ENCODE results near the gene COBL. TPM values are rescaled to one million over a fixed set of nuclear protein-coding genes. Genes with fewer than 3 reads are reported as not detected.

Gene COBL
- total RNA-seq, 1 donor from 2014 or later, result 6.3 TPM

DNA sequence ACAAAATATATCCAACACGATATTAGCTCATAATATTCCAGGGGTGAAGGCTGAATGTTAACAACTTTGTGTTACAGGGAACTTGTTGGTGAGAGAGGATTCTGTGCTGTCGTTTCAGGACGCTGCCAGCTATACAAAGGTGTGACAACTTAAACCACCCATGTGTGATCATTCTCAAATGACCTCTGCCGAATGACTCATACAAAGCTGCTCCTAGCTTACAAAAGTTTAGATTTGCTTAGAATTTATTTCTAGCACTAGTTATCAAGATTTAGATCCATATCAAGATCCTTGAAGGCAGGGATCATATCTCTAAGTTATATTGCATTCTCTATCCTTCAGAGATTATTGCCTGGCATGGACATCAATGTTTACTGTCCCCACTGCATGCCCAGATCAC lies 65.3 kb downstream of the COBL start:
- H3K27me3 Mint-ChIP-seq (ENCODE audit: insufficient read depth, low read depth), result no peaks in the 10 kb centered on the region
- H4K20me1 ChIP-seq (ENCODE audit: low read depth), result no peaks in the 10 kb centered on the region
- no peaks in the 10 kb centered on the region for H3K27me3 ChIP-seq
- H3K4me1 ChIP-seq, result peaks cover 15% of the 10 kb centered on the region
- TF ChIP-seq EZH2 (IDR thresholded peaks at IDR 0.05) (no peak), EZH2phosphoT487 (IDR thresholded peaks at IDR 0.05) (no peak)
- TF ChIP-seq, protein P1, sequence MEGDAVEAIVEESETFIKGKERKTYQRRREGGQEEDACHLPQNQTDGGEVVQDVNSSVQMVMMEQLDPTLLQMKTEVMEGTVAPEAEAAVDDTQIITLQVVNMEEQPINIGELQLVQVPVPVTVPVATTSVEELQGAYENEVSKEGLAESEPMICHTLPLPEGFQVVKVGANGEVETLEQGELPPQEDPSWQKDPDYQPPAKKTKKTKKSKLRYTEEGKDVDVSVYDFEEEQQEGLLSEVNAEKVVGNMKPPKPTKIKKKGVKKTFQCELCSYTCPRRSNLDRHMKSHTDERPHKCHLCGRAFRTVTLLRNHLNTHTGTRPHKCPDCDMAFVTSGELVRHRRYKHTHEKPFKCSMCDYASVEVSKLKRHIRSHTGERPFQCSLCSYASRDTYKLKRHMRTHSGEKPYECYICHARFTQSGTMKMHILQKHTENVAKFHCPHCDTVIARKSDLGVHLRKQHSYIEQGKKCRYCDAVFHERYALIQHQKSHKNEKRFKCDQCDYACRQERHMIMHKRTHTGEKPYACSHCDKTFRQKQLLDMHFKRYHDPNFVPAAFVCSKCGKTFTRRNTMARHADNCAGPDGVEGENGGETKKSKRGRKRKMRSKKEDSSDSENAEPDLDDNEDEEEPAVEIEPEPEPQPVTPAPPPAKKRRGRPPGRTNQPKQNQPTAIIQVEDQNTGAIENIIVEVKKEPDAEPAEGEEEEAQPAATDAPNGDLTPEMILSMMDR (IDR thresholded peaks at IDR 0.05), result no peak
- DNase-seq (ENCODE audit: low spot score), result no peak
- H3K36me3 ChIP-seq, result no peaks in the 10 kb centered on the region
- no peak overlapping the region for H3K9ac ChIP-seq
- H3K4me1 Mint-ChIP-seq, result peaks cover 15% of the 10 kb centered on the region
- H3K9me3 Mint-ChIP-seq, result no peaks in the 10 kb centered on the region
- no peak overlapping the region for H3K27ac Mint-ChIP-seq
- no peak overlapping the region for H3K4me2 ChIP-seq
- H3K9me3 ChIP-seq (ENCODE audit: low read depth), result no peaks in the 10 kb centered on the region
- H3K27ac ChIP-seq, result no peak overlapping the region
- no peak overlapping the region for H3K4me3 ChIP-seq
- peaks cover 15% of the 10 kb centered on the region for H3F3A ChIP-seq (ENCODE audit: low read depth)
- no peak overlapping the region for H2AFZ ChIP-seq (replicated peaks)
- H3K79me2 ChIP-seq (ENCODE audit: low read depth), result peaks cover 41% of the 10 kb centered on the region
- no peak overlapping the region for H3K4me3 Mint-ChIP-seq
- H3K36me3 Mint-ChIP-seq, result no peaks in the 10 kb centered on the region

DNA sequence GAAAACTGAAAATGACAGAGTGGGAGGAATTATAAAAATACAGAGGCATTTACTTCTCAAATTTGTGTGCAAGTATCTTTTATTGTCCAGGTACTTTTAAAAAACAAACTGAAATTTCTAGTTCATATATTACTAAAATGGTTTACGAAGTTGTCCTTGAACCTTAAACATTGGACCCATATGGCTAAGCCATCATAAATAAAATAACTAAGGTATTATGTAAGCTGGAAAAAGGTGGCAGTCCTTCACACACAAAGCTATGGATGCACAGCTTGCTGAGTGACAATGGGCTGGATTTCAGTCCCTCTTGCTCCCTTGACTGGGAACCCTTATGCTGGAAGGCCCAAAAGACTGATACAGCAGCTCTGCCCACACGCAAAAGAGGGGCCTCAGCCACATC lies 66.1 kb downstream of the COBL start:
- H3K9me3 Mint-ChIP-seq, result no peaks in the 10 kb centered on the region
- H3K9ac ChIP-seq, result no peak overlapping the region

DNA sequence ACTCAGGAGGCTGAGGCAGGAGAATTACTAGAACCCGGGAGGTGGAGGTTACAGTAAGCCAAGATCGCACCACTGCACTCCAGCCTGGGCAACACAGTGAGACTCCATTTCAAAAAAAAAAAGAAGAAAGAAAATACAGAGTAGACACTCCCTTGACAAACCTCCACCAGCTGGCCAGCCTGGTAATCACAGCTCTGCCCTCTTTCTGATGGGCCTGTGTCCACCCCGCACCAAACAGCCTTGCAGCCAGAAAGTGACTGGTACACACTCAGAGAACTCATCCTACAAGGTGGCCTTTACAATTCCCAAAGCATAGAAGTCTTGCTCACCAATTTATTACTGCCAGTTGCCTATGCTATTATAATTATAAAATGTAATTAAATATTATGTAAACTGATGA lies 66.6 kb downstream of the COBL start:
- Mint-ChIP-seq H3K27ac (no peak overlapping the region), H3K9me3 (no peaks in the 10 kb centered on the region)
- H3K36me3 ChIP-seq, result no peaks in the 10 kb centered on the region

More for the DNA sequence above, 66.1 kb downstream of the COBL start:
- Histone ChIP-seq H3K4me2 (no peak overlapping the region), H3K79me2 (ENCODE audit: low read depth) (peaks cover 41% of the 10 kb centered on the region), H3K36me3 (no peaks in the 10 kb centered on the region), H3K27me3 (no peaks in the 10 kb centered on the region), H3K27ac (no peak overlapping the region), H3K4me3 (no peak overlapping the region), H2AFZ (replicated peaks) (no peak overlapping the region), H3K9me3 (ENCODE audit: low read depth) (no peaks in the 10 kb centered on the region), H4K20me1 (ENCODE audit: low read depth) (no peaks in the 10 kb centered on the region), H3F3A (ENCODE audit: low read depth) (peaks cover 7% of the 10 kb centered on the region), H3K4me1 (peaks cover 7% of the 10 kb centered on the region)
- DNase-seq (ENCODE audit: low spot score), result no peak
- Mint-ChIP-seq H3K4me1 (peaks cover 10% of the 10 kb centered on the region), H3K4me3 (no peak overlapping the region), H3K27ac (no peak overlapping the region), H3K36me3 (no peaks in the 10 kb centered on the region), H3K27me3 (ENCODE audit: insufficient read depth, low read depth) (no peaks in the 10 kb centered on the region)
- TF ChIP-seq EZH2phosphoT487 (IDR thresholded peaks at IDR 0.05), result no peak
- TF ChIP-seq EZH2 (IDR thresholded peaks at IDR 0.05), result no peak
- TF ChIP-seq, protein P1 (IDR thresholded peaks at IDR 0.05), result no peak

More for the DNA sequence above, 66.6 kb downstream of the COBL start:
- Mint-ChIP-seq H3K36me3 (no peaks in the 10 kb centered on the region), H3K27me3 (ENCODE audit: insufficient read depth, low read depth) (no peaks in the 10 kb centered on the region), H3K4me1 (peaks cover 5% of the 10 kb centered on the region), H3K4me3 (no peak overlapping the region)
- no peak overlapping the region for H3K4me2 ChIP-seq
- H4K20me1 ChIP-seq (ENCODE audit: low read depth), result no peaks in the 10 kb centered on the region
- H3K9me3 ChIP-seq (ENCODE audit: low read depth), result no peaks in the 10 kb centered on the region
- H3F3A ChIP-seq (ENCODE audit: low read depth), result peaks cover 2% of the 10 kb centered on the region
- no peak overlapping the region for H3K4me3 ChIP-seq
- H3K27me3 ChIP-seq, result no peaks in the 10 kb centered on the region
- H3K27ac ChIP-seq, result no peak overlapping the region
- no peak overlapping the region for H3K9ac ChIP-seq
- TF ChIP-seq EZH2 (IDR thresholded peaks at IDR 0.05) (no peak), EZH2phosphoT487 (IDR thresholded peaks at IDR 0.05) (no peak)
- TF ChIP-seq, protein P1 (IDR thresholded peaks at IDR 0.05), result no peak
- H3K79me2 ChIP-seq (ENCODE audit: low read depth), result peaks cover 41% of the 10 kb centered on the region
- H3K4me1 ChIP-seq, result peaks cover 2% of the 10 kb centered on the region
- DNase-seq (ENCODE audit: low spot score), result no peak
- H2AFZ ChIP-seq (replicated peaks), result no peak overlapping the region
